ENCODE results near the gene PDE11A.
"Not testable (repeated sequence)": the region's sequence is repeated elsewhere in the genome, so short reads cannot be mapped to it uniquely, and the experiment has no call there.

The PDE11A gene

DNA sequence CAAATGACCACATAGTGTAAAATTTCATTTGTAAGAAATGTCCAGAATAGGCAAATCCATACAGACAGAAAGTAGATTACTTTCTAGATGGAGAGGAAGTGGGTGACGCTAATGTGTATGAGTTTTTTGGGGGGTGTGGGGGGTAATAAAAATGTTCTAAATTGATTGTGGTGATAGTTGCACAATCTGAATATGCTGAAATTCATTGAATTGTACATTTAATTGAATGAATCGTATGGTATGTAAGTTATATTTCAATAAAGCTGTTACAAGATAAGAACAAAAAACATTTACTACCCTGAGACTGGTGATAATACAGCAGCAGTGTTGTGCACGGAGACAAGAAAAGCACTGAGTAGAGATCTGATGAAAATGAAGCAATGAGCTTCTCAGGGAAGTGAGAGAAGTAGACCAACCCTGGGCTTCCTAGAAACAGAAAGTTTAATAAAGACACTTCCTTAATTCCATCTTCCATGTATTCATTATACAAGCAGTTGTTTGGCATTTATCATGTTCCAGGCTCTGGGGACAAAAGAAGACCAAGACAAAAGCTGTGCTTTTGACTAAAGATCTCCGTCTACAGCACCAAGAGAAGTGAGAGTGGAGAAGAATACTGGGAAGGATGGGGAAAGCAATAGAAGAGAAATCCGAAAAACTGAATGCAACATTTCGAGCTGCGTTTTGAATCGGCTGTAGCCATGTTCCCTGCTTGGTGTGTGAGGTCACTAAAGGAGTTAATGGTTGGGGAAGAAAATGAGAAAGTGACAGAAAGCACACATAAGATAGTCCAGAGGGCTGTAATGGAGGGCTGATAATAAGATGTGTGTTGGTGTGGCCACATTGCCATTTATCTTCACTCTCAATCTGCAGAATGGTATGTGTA, 1.8 kb upstream of the PDE11A start:
- no peak for FAIRE-seq

- no peak for FAIRE-seq
Observed at GRCh38 chr2:178072000-178072382, 586 bp downstream of the PDE11A start.

DNA sequence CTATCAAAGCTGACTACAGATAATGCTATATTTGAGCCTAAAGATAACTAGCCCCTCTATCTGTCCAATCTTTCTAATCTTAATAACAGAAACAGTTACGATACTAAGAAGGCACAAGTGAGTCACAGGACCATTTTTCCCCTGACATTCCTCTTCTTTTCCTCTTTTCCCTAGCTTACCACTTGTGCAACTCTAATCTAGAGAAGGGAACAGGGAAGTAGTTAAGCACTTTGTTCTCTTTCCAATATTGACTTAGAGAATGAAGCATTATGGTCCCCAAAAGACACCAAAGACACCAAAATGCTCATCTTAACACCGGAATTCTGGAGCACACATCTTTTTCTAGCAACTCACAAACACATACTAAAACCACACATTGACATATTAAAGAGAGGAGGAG, 1.8 kb downstream of the PDE11A start:
- FAIRE-seq, result no peak

GRCh38 chr2:178069551-178069950, 3.0 kb downstream of the PDE11A start:
- no peak for FAIRE-seq

DNA sequence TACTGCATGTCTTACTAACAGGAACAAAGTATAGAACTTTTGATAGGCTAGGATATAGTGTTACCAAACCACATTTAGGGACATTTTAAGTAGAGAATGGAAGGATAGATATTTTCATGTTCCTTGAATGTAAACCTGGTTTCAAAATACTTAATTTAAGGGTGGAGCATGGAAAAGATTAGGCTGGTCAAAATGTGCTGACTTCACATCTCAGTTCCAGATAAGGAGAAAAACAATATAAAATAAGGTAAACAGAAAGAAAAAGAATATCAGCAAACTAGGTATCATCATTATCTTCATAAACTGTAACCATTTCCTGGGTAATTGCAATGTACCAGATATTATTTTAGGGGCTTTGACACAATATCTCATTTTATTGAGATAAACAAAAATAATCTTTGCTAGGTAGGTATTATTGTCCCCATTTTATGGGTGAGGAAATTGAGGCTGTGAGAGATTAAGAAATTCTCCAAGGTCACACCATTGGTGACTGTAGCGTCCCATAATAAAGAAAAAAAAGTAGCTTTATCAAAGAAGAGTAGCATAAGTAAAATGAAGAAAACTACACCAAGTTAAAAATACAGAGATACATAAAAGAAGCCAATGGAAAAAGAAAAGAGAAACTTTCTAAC, 3.6 kb downstream of the PDE11A start:
- no peak for FAIRE-seq

- FAIRE-seq, result no peak
Observed at GRCh38 chr2:178066890-178067669, 5.5 kb downstream of the PDE11A start.

- no peak for FAIRE-seq
Observed at GRCh38 chr2:178066324-178066723, 6.3 kb downstream of the PDE11A start.

DNA sequence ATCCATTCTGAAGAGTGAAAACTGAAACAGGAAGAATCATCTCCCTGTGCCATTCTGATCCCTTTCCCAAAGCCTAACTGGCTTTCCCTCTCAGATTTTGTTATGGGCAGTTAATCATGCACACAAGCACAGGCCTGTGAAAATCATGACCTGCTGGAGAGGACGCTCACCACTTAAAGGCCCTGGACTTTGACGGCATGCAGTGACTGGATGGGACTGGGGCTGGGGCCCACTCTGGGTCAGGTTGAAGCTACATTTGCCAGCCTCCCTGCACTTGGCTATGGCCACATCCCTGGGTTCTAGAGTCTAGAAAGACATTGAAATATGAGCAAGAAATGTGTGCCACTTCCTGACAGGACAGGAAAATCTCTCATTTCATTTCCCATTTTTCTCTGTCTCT, 12.9 kb downstream of the PDE11A start:
- FAIRE-seq, result no peak

DNA sequence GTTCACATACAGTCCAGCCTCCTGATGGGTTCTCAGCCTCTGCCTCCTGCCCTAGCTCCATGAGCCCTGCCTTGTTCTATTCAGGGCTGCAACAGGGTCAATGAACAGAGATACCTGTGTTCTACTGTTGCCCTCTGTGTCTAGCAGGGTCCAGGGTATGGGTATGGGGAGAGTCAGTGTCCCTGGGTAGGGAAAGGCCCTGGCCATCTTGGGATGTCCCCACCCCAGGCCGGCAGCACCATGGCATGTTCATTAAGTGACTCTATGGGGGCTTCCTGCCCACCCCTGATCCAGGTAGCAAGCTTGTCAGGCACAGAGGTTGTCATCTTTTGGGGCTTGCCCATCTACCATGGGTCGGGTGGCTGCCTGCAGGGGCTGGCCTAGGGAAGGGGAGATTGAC, 13.5 kb downstream of the PDE11A start:
- no peak for FAIRE-seq

- FAIRE-seq, result no peak
Observed at GRCh38 chr2:178057179-178057680, 15.3 kb downstream of the PDE11A start.

GRCh38 chr2:178056345-178056744, 16.2 kb downstream of the PDE11A start:
- FAIRE-seq, result no peak

DNA sequence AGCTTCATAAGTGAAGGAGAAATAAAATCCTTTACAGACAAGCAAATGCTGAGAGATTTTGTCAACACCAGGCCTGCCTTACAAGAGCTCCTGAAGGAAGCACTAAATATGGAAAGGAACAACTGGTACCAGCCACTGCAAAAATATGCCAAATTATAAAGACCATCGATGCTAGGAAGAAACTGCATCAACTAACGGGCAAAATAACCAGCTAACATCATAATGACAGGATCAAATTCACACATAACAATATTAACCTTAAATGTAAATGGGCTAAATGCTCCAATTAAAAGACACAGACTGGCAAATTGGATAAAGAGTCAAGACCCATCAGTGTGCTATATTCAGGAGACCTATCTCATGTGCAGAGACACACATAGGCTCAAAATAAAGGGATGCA, 21.3 kb downstream of the PDE11A start:
- not testable (repeated sequence) for FAIRE-seq

- FAIRE-seq, result no peak
Observed at GRCh38 chr2:178047391-178047790, 25.2 kb downstream of the PDE11A start.

- no peak for FAIRE-seq
Observed at GRCh38 chr2:178044836-178045235, 27.7 kb downstream of the PDE11A start.

GRCh38 chr2:178043266-178043665, 29.3 kb downstream of the PDE11A start:
- FAIRE-seq, result no peak

- not testable (repeated sequence) for FAIRE-seq
Observed at GRCh38 chr2:178033583-178033982, 39.0 kb downstream of the PDE11A start.

DNA sequence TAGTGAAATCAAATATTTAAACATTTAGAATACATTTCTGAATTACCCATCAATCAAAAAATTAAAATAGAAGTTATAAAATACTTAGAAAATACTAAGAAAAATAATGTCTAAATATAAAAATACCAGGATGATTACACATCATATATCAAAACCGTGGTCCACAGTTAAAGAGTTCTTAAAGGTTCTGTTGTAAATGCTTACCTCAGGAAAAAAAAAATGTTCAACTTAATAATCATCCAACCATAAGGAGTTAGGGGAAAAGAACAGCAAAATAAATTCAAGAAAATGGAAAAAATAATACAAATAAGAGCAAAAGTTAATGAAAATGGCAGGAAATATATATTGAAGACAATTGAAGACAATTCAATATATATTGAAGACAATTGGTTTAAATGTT, 43.2 kb downstream of the PDE11A start:
- FAIRE-seq, result peak; percentile 75

- no peak for FAIRE-seq
Observed at GRCh38 chr2:178025551-178026185, 46.9 kb downstream of the PDE11A start.

DNA sequence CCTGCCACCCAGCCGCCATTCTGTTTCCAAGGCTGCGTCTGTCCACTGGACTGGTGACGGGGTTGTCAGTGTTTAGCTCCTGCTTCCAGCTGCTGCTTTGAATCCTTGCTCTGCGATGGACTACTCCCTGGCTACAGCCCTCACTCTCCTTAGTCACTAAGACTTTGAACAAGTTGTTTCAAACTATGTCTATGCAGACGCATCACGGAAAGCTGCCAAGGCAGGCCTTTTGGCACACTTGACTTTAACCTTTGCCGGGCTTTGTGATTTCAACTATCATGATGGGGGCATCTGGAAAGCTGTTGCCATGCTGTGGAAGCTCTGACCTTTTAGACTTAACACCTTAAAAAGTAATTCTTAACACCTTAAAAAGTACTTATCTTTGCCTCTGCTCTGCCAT, 54.4 kb downstream of the PDE11A start:
- FAIRE-seq, result no peak

DNA sequence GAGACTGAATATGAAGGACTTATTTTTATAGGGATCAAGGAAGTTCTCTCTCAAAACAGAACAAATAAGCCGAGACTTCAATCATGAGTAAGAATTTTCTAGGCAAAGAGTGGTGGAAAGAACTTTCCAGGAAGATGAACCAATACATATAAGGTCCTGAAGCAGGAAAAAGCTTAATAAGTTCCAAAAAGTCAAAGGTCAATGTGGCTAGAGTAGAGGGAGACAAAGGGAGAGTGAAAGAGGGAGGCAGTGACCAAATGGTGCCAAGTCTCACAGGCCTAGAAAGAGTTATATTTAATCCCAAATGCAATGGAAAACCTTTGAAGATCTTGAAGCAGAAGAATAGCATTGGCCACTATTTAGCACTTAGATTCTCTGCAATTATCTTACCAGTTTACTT, 56.0 kb downstream of the PDE11A start:
- no peak for FAIRE-seq

DNA sequence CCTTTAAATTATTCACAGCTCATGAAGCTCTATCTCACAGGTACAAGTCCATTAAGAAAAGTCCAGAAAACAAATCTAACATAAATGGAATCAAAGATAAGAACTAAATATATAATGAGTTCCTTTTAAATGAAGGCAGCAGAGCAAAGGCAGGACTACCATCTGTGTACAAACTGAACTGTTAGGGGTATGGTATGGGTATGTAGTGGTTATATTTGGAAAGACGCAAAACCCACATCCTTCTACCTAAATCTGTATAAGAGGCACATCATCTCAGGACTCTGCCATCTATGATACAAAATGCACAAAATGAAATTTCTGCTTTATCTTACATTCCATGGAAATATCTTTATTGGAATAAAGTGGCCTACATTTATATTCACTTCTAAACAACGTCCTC, 59.9 kb downstream of the PDE11A start:
- no peak for FAIRE-seq

DNA sequence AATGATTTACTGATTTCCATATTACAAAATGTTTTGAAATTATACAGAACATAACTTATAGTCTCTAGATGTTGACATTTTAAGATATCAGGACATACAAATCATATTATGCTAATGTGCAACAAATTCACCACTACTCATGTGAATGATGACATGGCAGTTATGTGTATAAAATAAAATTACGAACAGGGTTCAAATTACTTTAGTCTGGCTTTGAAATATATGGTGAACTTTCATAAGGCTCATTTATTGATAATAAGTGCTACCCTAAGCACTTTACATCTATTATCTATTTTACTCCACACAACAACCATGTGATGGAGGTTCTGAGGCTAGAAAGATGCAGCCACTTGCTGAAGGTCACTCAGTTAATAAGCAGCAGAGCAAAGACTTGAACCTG, 62.8 kb downstream of the PDE11A start:
- FAIRE-seq, result no peak

All from G401.6 (cell line).